Thyroid gland (tissue), 4 donors: ENCODE measurements around the gene SESN1. TPM values are rescaled to one million over a fixed set of nuclear protein-coding genes. Genes with fewer than 3 reads are reported as not detected.

ENCODE experiments used
- DNase-seq, 2 donors: peaks; one replicate each; pipeline ENCODE4 v3.0.0-alpha.2; 2019
- H3K27ac ChIP-seq, 3 donors: fragments of 200-600 bp; sonication (generic); 1 replicate in 2 of 3; 2 replicates in 1 of 3; pipeline ENCODE4 v1.5.1; 2016 to 2019; ENCODE audit warnings: mild to moderate bottlenecking in 1 of 3, moderate library complexity in 1 of 3
- H3K27me3 ChIP-seq: fragments of 200-600 bp; sonication (generic); one replicate; pipeline ENCODE4 v1.5.1; 2019
- H3K36me3 ChIP-seq, 2 donors: fragments of 200-600 bp; sonication (generic); one replicate each; pipeline ENCODE4 v1.5.1; 2016 to 2019
- H3K4me1 ChIP-seq, 2 donors: fragments of 200-600 bp; sonication (generic); one replicate each; pipeline ENCODE4 v1.5.1; 2017 to 2019
- H3K4me3 ChIP-seq, 3 donors: fragments of 200-600 bp; sonication (generic); replicated peaks in 1 of 3; 1 replicate in 2 of 3; 2 replicates in 1 of 3; pipeline ENCODE4 v1.5.1; 2016; ENCODE audit warnings: mild to moderate bottlenecking in 1 of 3
- H3K9me3 ChIP-seq: fragments of 200-600 bp; sonication (generic); one replicate; pipeline ENCODE4 v1.5.1; 2017
- CTCF ChIP-seq, 6 experiments: fragments of 200-600 bp in 3 of 6; fragments of 450-650 bp in 3 of 6; sonication (generic) in 3 of 6; IDR thresholded peaks; one replicate each; pipeline ENCODE4 v1.5.1; 2016 to 2019; ENCODE audit warnings: antibody characterized with exemption in 6 of 6, mild to moderate bottlenecking in 2 of 6, inconsistent platforms in 1 of 6, moderate library complexity in 1 of 6
- POLR2A ChIP-seq, 2 donors: fragments of 450-650 bp; IDR thresholded peaks; one replicate each; pipeline ENCODE4 v1.6.1; 2017; ENCODE audit warnings: antibody characterized with exemption in 2 of 2, mild to moderate bottlenecking in 2 of 2, moderate library complexity in 1 of 2
- WGBS, 2 donors: methylation state at CpG; one replicate each; pipeline ENCODE4 v1.1.5; 2017; 5-methylcytosine and 5-hydroxymethylcytosine counted together
- intact Hi-C: fragments of 100-400 bp; cut with DNase I; formaldehyde crosslinking; loops from one replicate; pipeline ENCODE4 v1.15.1; 2023
- total RNA-seq, 4 donors: library from RNA; depleted of rRNA; stranded (reverse); fragments of >200 nt; gene quantifications; one replicate each; pipeline ENCODE4 v1.2.3, GENCODE V29; 2016

SESN1 gene
- total RNA-seq, 4 donors from 2014 or later, result 43.8 to 68.1 (median 58.1) TPM

GRCh38 chr6:108996208-108996607 lies 98.4 kb downstream of the SESN1 start:
- TF ChIP-seq CTCF (IDR thresholded peaks at IDR 0.05), result no peak
- Histone ChIP-seq H3K27me3 (no peaks in the 10 kb centered on the region), H3K4me1 (peaks cover under 1% of the 10 kb centered on the region in 2 donors), H3K27ac (peak overlapping the region in 1 of 3 donors; percentile 18), H3K9me3 (no peaks in the 10 kb centered on the region), H3K4me3 (no peak overlapping the region), H3K36me3 (peaks cover 28 to 42% of the 10 kb centered on the region in 2 donors)
- 96 to 100% methylated on average over 1 of the region's 1 CpG for WGBS, 2 donors
- DNase-seq, result no peak
- intact Hi-C loops, result no loop called here

GRCh38 chr6:108995296-108995695 lies 99.3 kb downstream of the SESN1 start:
- peak overlapping the region in 1 of 3 donors; percentile 18 for H3K27ac ChIP-seq
- H3K27me3 ChIP-seq, result no peaks in the 10 kb centered on the region
- TF ChIP-seq CTCF (IDR thresholded peaks at IDR 0.05), result no peak
- no peak for TF ChIP-seq POLR2A (IDR thresholded peaks at IDR 0.05)
- no peak overlapping the region for H3K4me3 ChIP-seq
- intact Hi-C loops, result no loop called here
- H3K9me3 ChIP-seq, result no peaks in the 10 kb centered on the region
- H3K36me3 ChIP-seq, result peaks cover 31 to 39% of the 10 kb centered on the region in 2 donors
- H3K4me1 ChIP-seq, result peaks cover 1 to 4% of the 10 kb centered on the region in 2 donors
- DNase-seq, result no peak

GRCh38 chr6:108993876-108994275 lies 100.8 kb downstream of the SESN1 start:
- Histone ChIP-seq H3K27ac (peak overlapping the region in 1 of 3 donors; percentile 47), H3K36me3 (peaks cover 36 to 38% of the 10 kb centered on the region in 2 donors), H3K27me3 (no peaks in the 10 kb centered on the region), H3K4me3 (no peak overlapping the region), H3K4me1 (peaks cover 5 to 10% of the 10 kb centered on the region in 2 donors), H3K9me3 (no peaks in the 10 kb centered on the region)
- WGBS, 2 donors, result 84 to 88% methylated on average over 3 of the region's 3 CpGs
- no peak for DNase-seq
- TF ChIP-seq POLR2A (IDR thresholded peaks at IDR 0.05) (no peak), CTCF (IDR thresholded peaks at IDR 0.05) (no peak)
- intact Hi-C loops, result no loop called here

- H3K36me3 ChIP-seq, result peaks cover 42 to 49% of the 10 kb centered on the region in 2 donors
- intact Hi-C loops, result no loop called here
- H3K4me1 ChIP-seq, result peaks cover 8 to 21% of the 10 kb centered on the region in 2 donors
- peak overlapping the region in 1 of 3 donors; percentile 35 for H3K27ac ChIP-seq
- no peaks in the 10 kb centered on the region for H3K9me3 ChIP-seq
- H3K4me3 ChIP-seq, result no peak overlapping the region
- TF ChIP-seq POLR2A (IDR thresholded peaks at IDR 0.05) (peak in 1 of 2 donors; percentile 9), CTCF (IDR thresholded peaks at IDR 0.05) (no peak)
- H3K27me3 ChIP-seq, result no peaks in the 10 kb centered on the region
- WGBS, 2 donors, result 81 to 84% methylated on average over 3 of the region's 3 CpGs
- no peak for DNase-seq
These were observed 104.9 kb downstream of the SESN1 start for GRCh38 chr6:108989700-108990099.

GRCh38 chr6:108988765-108989164 lies 105.9 kb downstream of the SESN1 start:
- TF ChIP-seq CTCF (IDR thresholded peaks at IDR 0.05), result no peak
- TF ChIP-seq POLR2A (IDR thresholded peaks at IDR 0.05), result no peak
- Histone ChIP-seq H3K9me3 (no peaks in the 10 kb centered on the region), H3K27me3 (no peaks in the 10 kb centered on the region), H3K27ac (peak overlapping the region in 2 of 3 donors; percentile 57 to 60), H3K4me1 (peaks cover 8 to 21% of the 10 kb centered on the region in 2 donors), H3K36me3 (peaks cover 40 to 45% of the 10 kb centered on the region in 2 donors), H3K4me3 (no peak overlapping the region)
- DNase-seq, result no peak
- intact Hi-C loops, result no loop called here
- WGBS, 2 donors, result 96 to 98% methylated on average over 5 of the region's 5 CpGs
